PC-3 (cell line): ENCODE results near the gene GET3. TPM values are rescaled to one million over a fixed set of nuclear protein-coding genes. Genes with fewer than 3 reads are reported as not detected.

Source experiments
- ATAC-seq: fragments of 200-7000 bp; cut with Tn5 transposase; 2 replicates; pipeline ENCODE4 v1.9.1; 2020; ENCODE audit warnings: mild to moderate bottlenecking, moderate library complexity
- BruUV-seq: library from RNA; stranded (reverse); fragments of 400-500 nt; replicated peaks from 2 replicates; lab custom pipeline; 2021; lab: Mats Ljungman, UMichigan
- CTCF ChIA-PET: fragments of 300-600 bp; sonication (Branson Sonifier 250); formaldehyde crosslinking; loops from one replicate; lab custom pipeline; 2022; ENCODE audit warnings: antibody characterized with exemption; lab: Charles Lee
- POLR2A ChIA-PET: fragments of 300-600 bp; sonication (Branson Sonifier 250); formaldehyde crosslinking; loops from one replicate; lab custom pipeline; 2022; ENCODE audit warnings: antibody characterized with exemption; ENCODE audit not compliant: unreplicated experiment; lab: Charles Lee
- DNase-seq: peaks from one replicate; pipeline ENCODE4 v3.0.0-alpha.2; 2015
- H2AFZ ChIP-seq: fragments of 300-600 bp; sonication (generic); 2 replicates; pipeline ENCODE4 v1.6.0; 2016; ENCODE audit warnings: antibody characterized with exemption, low read length
- H3F3A ChIP-seq: fragments of 300-600 bp; sonication (generic); one replicate; pipeline ENCODE4 v1.6.0; 2017; ENCODE audit warnings: antibody characterized with exemption, low read length, control low read depth, mild to moderate bottlenecking; ENCODE audit not compliant: unreplicated experiment
- H3K27ac ChIP-seq: fragments of 300-600 bp; sonication (generic); 2 replicates; pipeline ENCODE4 v1.5.1; 2016; ENCODE audit warnings: mild to moderate bottlenecking, low read length
- H3K27me3 ChIP-seq: fragments of 300-600 bp; sonication (generic); 2 replicates; pipeline ENCODE4 v1.6.1; 2016; ENCODE audit warnings: low read length, mixed read lengths
- H3K36me3 ChIP-seq: fragments of 300-600 bp; sonication (generic); 2 replicates; pipeline ENCODE4 v1.6.1; 2016; ENCODE audit warnings: low read depth, mixed run types, low read length, mixed read lengths
- H3K4me1 ChIP-seq: fragments of 300-600 bp; sonication (generic); 2 replicates; pipeline ENCODE4 v1.5.1; 2016; ENCODE audit warnings: low read length; ENCODE audit not compliant: insufficient read depth
- H3K4me2 ChIP-seq: fragments of 300-600 bp; sonication (generic); 2 replicates; pipeline ENCODE4 v1.6.0; 2016; ENCODE audit warnings: low read length
- H3K4me3 ChIP-seq: fragments of 300-600 bp; sonication (generic); 2 replicates; pipeline ENCODE4 v1.5.1; 2016; ENCODE audit warnings: mild to moderate bottlenecking, low read length, mixed read lengths
- H3K79me2 ChIP-seq: fragments of 300-600 bp; sonication (generic); 2 replicates; pipeline ENCODE4 v1.6.1; 2017; ENCODE audit warnings: low read length, mixed read lengths
- H3K9ac ChIP-seq: fragments of 300-600 bp; sonication (generic); 2 replicates; pipeline ENCODE4 v1.6.0; 2016; ENCODE audit warnings: mild to moderate bottlenecking, low read length
- H3K9me2 ChIP-seq: fragments of 300-600 bp; sonication (generic); replicated peaks from 2 replicates; pipeline ENCODE4 v1.6.1; 2016; ENCODE audit warnings: mixed run types, low read length, mixed read lengths
- H3K9me3 ChIP-seq: fragments of 300-600 bp; sonication (generic); 2 replicates; pipeline ENCODE4 v1.6.1; 2016; ENCODE audit warnings: low read length, mixed read lengths
- H4K20me1 ChIP-seq: fragments of 300-600 bp; sonication (generic); 2 replicates; pipeline ENCODE4 v1.6.1; 2016; ENCODE audit warnings: low read length, mixed read lengths
- CTCF ChIP-seq: fragments of 300-600 bp; sonication (generic); conservative IDR thresholded peaks from 2 replicates; pipeline ENCODE4 v1.5.1; 2017; ENCODE audit warnings: antibody characterized with exemption, low read depth, mild to moderate bottlenecking, low read length
- EZH2 ChIP-seq: fragments of 300-600 bp; sonication (generic); IDR thresholded peaks from one replicate; pipeline ENCODE4 v1.6.1; 2017; ENCODE audit warnings: antibody characterized with exemption, mild to moderate bottlenecking, low read length; ENCODE audit not compliant: unreplicated experiment
- EZH2phosphoT487 ChIP-seq: fragments of 300-600 bp; sonication (generic); IDR thresholded peaks from 2 replicates; pipeline ENCODE4 v1.6.1; 2018; ENCODE audit warnings: mild to moderate bottlenecking, antibody characterized with exemption, low read length, borderline replicate concordance
- intact Hi-C: fragments of 100-400 bp; cut with micrococcal nuclease; formaldehyde crosslinking; loops from 2 replicates; pipeline ENCODE4 v1.9.0; 2023
- total RNA-seq: library from RNA; depleted of rRNA; stranded (reverse); fragments of >200 nt; gene quantifications from 2 replicates; pipeline ENCODE4 v1.2.3, GENCODE V29; 2014

The GET3 gene
- total RNA-seq, 1 experiment from 2014 or later, result 264 TPM

GRCh38 chr19:12720851-12721655 is 16.2 kb upstream of the GET3 start:
- Histone ChIP-seq H3K9ac (peak overlapping the region; percentile 87), H3K4me3 (peak overlapping the region; percentile 89), H4K20me1 (peaks cover 19% of the 10 kb centered on the region; the same call in 1 of the 2 replicates), H3K79me2 (peaks cover 79% of the 10 kb centered on the region), H3K9me2 (no peaks in the 10 kb centered on the region), H3K27me3 (no peaks in the 10 kb centered on the region), H3K27ac (peak overlapping the region; percentile 68), H3F3A (peaks cover 5% of the 10 kb centered on the region), H3K4me2 (peak overlapping the region; percentile 94), H2AFZ (peak overlapping the region; percentile 8; the same call in 1 of the 2 replicates), H3K4me1 (peaks cover 37% of the 10 kb centered on the region), H3K36me3 (peaks cover 22% of the 10 kb centered on the region; the same call in 1 of the 2 replicates), H3K9me3 (no peaks in the 10 kb centered on the region)
- POLR2A ChIA-PET, result interaction anchor here (0.6 kb wide), 1 partner anchor 15 kb away, joined by 3 read pairs; no protein-coding TSS in a partner anchor
- TF ChIP-seq CTCF, result no peak
- no peak for TF ChIP-seq EZH2phosphoT487
- TF ChIP-seq EZH2, result no peak
- no TSS peak for BruUV-seq
- ATAC-seq, result peak; percentile 4
- CTCF ChIA-PET, result interaction anchor here (0.5 to 0.6 kb wide), 2 partner anchors 12 to 802 kb away, joined by 3 read pairs; no protein-coding TSS in a partner anchor
- intact Hi-C loops, result no loop called here
- peak; percentile 30 for DNase-seq

- CTCF ChIA-PET, result interaction anchor here (0.8 kb wide), 1 partner anchor 45 kb away, joined by 4 read pairs; no protein-coding TSS in a partner anchor
- H4K20me1 ChIP-seq, result peaks cover 19% of the 10 kb centered on the region; the same call in 1 of the 2 replicates
- peak overlapping the region; percentile 68 for H3K27ac ChIP-seq
- H3F3A ChIP-seq, result peaks cover 10% of the 10 kb centered on the region
- TF ChIP-seq CTCF (no peak), EZH2 (no peak), EZH2phosphoT487 (no peak)
- no peaks in the 10 kb centered on the region for H3K9me3 ChIP-seq
- H3K79me2 ChIP-seq, result peaks cover 72% of the 10 kb centered on the region
- no TSS peak for BruUV-seq
- intact Hi-C loops, result no loop called here
- no peaks in the 10 kb centered on the region for H3K9me2 ChIP-seq
- peak; percentile 25 for ATAC-seq
- POLR2A ChIA-PET, result interaction anchor here (0.6 kb wide), 4 partner anchors 11 to 465 kb away, joined by 3 read pairs; no protein-coding TSS in a partner anchor
- peak overlapping the region; percentile 87 for H3K9ac ChIP-seq
- H3K36me3 ChIP-seq, result peaks cover 16% of the 10 kb centered on the region; the same call in 1 of the 2 replicates
- peak; percentile 51 for DNase-seq
- no peaks in the 10 kb centered on the region for H3K27me3 ChIP-seq
- peaks cover 37% of the 10 kb centered on the region for H3K4me1 ChIP-seq
- H2AFZ ChIP-seq, result peak overlapping the region; percentile 49; the same call in 1 of the 2 replicates
- peak overlapping the region; percentile 89 for H3K4me3 ChIP-seq
- peak overlapping the region; percentile 94 for H3K4me2 ChIP-seq
These were observed 15.4 kb upstream of the GET3 start for GRCh38 chr19:12721656-12722565.
